GM13977 (cell line): Measurements from ENCODE around the gene OR8G1.

Experiments used
- DNase-seq: peaks from one replicate; pipeline ENCODE4 v3.0.0; 2012; ENCODE audit warnings: low spot score
- in situ Hi-C: fragments of 300-500 bp; cut with MboI; formaldehyde crosslinking; loops from one replicate; pipeline ENCODE4 v1.12.0; 2022; ENCODE audit warnings: low sequenced_read_pairs, low pct_unique_long_range_greater_than_20kb, mixed read lengths, inconsistent platforms; ENCODE audit not compliant: unreplicated experiment
- TF ChIP-seq, protein P1 (sequence below): IDR thresholded peaks from 2 replicates; pipeline ENCODE4 v1.5.1; 2012; ENCODE audit warnings: mild to moderate bottlenecking, control low read depth; ENCODE audit not compliant: insufficient read depth; ENCODE audit errors: extremely low read depth, missing control alignments

The OR8G1 gene

DNA sequence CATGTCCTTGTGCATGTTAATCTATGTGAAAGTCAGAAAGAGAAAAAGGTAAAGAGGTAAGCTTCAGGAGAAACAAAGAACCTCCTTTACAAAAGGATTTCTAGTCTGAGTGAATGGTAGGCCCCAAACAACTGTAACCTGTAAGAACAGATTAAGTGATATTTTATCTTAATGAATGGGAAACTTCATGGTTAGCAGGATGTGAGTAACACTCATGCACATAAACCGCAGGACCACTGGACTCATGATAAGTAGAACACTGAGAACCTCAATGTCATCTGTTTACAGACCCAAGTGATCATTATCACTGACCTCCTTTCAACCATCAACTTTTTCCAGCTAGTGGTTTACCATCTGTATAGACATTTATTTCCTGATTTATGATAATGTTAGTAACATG is 35.2 kb downstream of the OR8G1 start:
- no peak for DNase-seq
- TF ChIP-seq, protein P1, sequence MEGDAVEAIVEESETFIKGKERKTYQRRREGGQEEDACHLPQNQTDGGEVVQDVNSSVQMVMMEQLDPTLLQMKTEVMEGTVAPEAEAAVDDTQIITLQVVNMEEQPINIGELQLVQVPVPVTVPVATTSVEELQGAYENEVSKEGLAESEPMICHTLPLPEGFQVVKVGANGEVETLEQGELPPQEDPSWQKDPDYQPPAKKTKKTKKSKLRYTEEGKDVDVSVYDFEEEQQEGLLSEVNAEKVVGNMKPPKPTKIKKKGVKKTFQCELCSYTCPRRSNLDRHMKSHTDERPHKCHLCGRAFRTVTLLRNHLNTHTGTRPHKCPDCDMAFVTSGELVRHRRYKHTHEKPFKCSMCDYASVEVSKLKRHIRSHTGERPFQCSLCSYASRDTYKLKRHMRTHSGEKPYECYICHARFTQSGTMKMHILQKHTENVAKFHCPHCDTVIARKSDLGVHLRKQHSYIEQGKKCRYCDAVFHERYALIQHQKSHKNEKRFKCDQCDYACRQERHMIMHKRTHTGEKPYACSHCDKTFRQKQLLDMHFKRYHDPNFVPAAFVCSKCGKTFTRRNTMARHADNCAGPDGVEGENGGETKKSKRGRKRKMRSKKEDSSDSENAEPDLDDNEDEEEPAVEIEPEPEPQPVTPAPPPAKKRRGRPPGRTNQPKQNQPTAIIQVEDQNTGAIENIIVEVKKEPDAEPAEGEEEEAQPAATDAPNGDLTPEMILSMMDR = no peak
- in situ Hi-C loops = no loop called here

DNA sequence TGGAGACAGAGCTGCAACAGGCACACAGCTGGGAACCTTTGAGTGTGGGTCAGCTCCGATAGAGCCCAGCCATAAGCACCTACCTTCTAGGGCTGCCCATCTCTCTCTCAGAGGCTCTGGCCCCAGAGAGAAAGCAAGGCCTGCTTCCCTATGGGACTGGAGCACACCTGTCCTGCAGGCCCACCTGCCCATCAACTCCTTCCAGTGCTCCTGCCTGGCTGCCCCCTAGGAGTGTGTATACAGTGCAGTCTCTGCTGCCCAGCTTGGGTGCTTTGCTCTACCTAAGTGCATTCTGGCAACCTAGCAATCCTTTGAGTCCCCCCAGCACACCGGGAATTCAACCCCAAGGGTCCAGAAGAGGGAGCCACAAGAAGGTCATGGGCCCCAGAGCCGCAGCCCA is 36.3 kb downstream of the OR8G1 start:
- TF ChIP-seq, protein P1 = no peak
- DNase-seq = no peak
- in situ Hi-C loops = no loop called here

DNA sequence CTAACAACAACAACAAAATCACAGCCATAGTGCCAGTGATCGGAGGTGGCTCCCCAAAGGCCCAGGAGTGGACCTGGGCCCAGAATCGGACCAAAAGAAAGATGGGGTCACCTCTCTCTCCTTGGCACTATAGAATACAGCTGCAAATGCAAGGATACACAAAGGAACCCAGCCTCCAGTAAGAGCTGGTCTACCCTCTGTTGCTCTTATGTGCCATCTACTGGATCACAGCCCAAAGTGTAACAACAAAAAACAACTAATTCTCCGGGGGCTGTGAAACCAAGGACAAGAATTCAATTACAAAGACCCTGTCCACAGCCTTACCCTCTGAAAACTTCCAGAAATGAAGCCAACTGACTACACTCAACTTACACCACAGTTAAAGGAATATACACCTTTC is 36.9 kb downstream of the OR8G1 start:
- no peak for DNase-seq
- in situ Hi-C loops = no loop called here

DNA sequence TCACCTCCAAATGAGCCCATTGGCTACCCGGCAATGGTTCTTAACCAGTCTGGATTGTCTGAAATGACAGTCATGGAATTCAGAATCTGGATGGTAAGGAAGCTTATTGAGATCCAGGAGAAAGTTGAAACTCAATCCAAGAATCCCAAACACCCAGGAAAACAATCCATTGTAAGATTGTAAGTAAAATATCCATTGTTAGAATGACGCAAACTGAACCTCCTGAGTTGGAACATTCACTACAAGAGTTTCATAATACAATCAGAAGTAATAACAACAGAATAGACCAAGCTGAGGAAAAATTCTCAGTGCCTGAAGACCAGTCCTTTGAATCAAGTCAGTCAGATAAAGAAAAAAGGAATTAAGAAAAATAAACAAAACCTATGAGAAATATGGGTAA is 37.4 kb downstream of the OR8G1 start:
- in situ Hi-C loops = no loop called here
- DNase-seq = no peak
- TF ChIP-seq, protein P1 = no peak

More for the DNA sequence above, 36.9 kb downstream of the OR8G1 start:
- TF ChIP-seq, protein P1 = peak; percentile 19

DNA sequence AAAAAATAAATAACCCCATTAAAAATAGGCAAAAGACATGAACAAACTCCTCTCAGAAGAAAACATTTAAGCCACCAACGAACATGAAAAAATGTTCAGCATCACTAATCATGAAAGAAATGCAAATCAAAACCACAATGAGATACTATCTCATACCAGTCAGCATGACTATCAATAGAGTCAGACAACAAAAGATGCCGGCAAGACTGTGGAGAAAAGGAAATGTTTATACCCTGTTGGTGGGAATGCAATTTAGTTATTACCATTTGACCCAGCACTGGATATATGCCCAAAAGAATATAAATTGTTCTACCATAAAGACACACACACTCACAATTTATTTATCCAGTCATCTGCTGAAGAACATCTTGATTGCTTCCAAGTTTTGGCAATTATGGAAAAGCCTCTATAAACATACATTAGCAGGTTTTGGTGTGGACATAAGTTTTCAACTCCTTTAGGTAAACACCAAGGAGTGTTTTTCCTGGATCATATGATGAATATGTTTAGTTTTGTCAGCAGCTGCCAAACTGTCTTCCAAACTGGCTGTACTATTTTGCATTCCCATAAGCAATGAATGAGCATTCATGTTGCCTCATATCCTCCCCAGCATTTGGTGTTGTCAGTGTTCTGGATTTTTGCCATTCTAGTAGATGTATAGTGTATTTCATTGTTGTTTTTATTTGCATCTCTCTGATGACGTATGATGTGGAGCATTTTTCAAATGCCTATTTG is 44.9 kb downstream of the OR8G1 start:
- in situ Hi-C loops = no loop called here
- DNase-seq = no peak
- TF ChIP-seq, protein P1 = no peak

DNA sequence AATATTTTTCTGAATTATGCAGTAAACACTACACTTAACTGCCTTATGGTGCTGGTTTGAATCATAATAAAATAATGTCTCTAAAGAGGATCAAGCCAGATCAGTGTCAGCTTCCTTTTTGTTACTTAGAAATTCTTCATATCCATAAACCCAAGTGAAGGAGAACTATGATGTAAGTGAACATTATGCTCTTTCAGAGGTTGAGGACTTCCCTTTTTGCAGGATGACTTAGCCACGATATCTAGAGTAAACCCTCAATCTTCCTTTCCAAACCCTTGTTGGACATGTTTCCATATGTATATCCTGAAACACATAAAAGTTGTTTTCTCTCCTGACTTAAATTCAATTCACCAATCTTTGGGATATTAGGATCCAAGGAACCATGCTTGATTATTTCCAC is 53.8 kb downstream of the OR8G1 start:
- TF ChIP-seq, protein P1 = no peak
- in situ Hi-C loops = no loop called here
- no peak for DNase-seq
